IMR-90 (cell line): ENCODE measurements around the gene OR6C4. TPM values are rescaled to one million over a fixed set of nuclear protein-coding genes. Genes with fewer than 3 reads are reported as not detected.

Experiments used
- ATAC-seq: fragments of 200-7000 bp; cut with Tn5 transposase; 2 replicates; pipeline ENCODE4 v1.9.1; 2020; ENCODE audit warnings: low read depth, mild to moderate bottlenecking, moderate library complexity
- BruUV-seq: library from RNA; stranded (reverse); fragments of 400-500 nt; replicated peaks from 2 replicates; lab custom pipeline; 2021; lab: Mats Ljungman, UMichigan
- CTCF ChIA-PET: fragments of 300-600 bp; formaldehyde crosslinking; extraction: SDS; loops from one replicate; lab custom pipeline; 2021; ENCODE audit warnings: antibody characterized with exemption; lab: Yijun Ruan, JAX
- POLR2A ChIA-PET: fragments of 300-600 bp; sonication (Branson Sonifier 250); formaldehyde crosslinking; loops from one replicate; lab custom pipeline; 2022; ENCODE audit warnings: antibody characterized with exemption; ENCODE audit not compliant: unreplicated experiment; lab: Charles Lee
- DNase-seq: peaks from one replicate; pipeline ENCODE4 v3.0.0; 2013
- H2AFZ ChIP-seq: replicated peaks from 2 replicates; pipeline ENCODE3; 2013; ENCODE audit warnings: low read length, mild to moderate bottlenecking; ENCODE audit not compliant: poor library complexity
- H2AK5ac ChIP-seq: 2 replicates; pipeline ENCODE4 v1.6.1; 2013; ENCODE audit warnings: low read depth, low read length, inconsistent platforms
- H2AK9ac ChIP-seq: replicated peaks from 2 replicates; pipeline ENCODE3; 2013; ENCODE audit warnings: mild to moderate bottlenecking, low read depth, low read length, moderate library complexity; ENCODE audit not compliant: poor library complexity
- H2BK120ac ChIP-seq: 2 replicates; pipeline ENCODE4 v1.6.1; 2013; ENCODE audit warnings: low read depth, low read length, inconsistent platforms
- H2BK15ac ChIP-seq: 3 replicates; pipeline ENCODE4 v1.6.1; 2013; ENCODE audit warnings: low read depth, low read length, inconsistent platforms
- H2BK20ac ChIP-seq: 2 replicates; pipeline ENCODE4 v1.6.1; 2013; ENCODE audit warnings: low read depth, mild to moderate bottlenecking, inconsistent platforms, low read length, moderate library complexity
- H2BK5ac ChIP-seq: 2 replicates; pipeline ENCODE4 v1.6.1; 2013; ENCODE audit warnings: mild to moderate bottlenecking, low read depth, low read length, inconsistent platforms; ENCODE audit not compliant: poor library complexity, severe bottlenecking
- H3K14ac ChIP-seq: replicated peaks from 2 replicates; pipeline ENCODE4 v1.6.1; 2013; ENCODE audit warnings: low read depth, low read length, inconsistent platforms
- H3K18ac ChIP-seq: 2 replicates; pipeline ENCODE4 v1.6.1; 2013; ENCODE audit warnings: low read depth, low read length, control low read depth
- H3K23ac ChIP-seq: 2 replicates; pipeline ENCODE4 v1.6.1; 2013; ENCODE audit warnings: low read depth, low read length, inconsistent platforms
- H3K27ac ChIP-seq: 2 replicates; pipeline ENCODE4 v1.5.1; 2013; ENCODE audit warnings: mild to moderate bottlenecking, control low read depth, low read length; ENCODE audit not compliant: insufficient read depth
- H3K27me3 ChIP-seq: 2 replicates; pipeline ENCODE4 v1.6.1; 2013; ENCODE audit warnings: low read length; ENCODE audit not compliant: control insufficient read depth, insufficient read depth
- H3K36me3 ChIP-seq: 2 replicates; pipeline ENCODE4 v1.6.1; 2013; ENCODE audit warnings: low read length, mixed read lengths; ENCODE audit not compliant: control insufficient read depth, insufficient read depth
- H3K4ac ChIP-seq: 2 replicates; pipeline ENCODE4 v1.6.1; 2013; ENCODE audit warnings: low read depth, low read length, inconsistent platforms
- H3K4me1 ChIP-seq: 2 replicates; pipeline ENCODE4 v1.6.1; 2013; ENCODE audit warnings: low read length, mixed read lengths; ENCODE audit not compliant: control insufficient read depth, insufficient read depth
- H3K4me2 ChIP-seq: 2 replicates; pipeline ENCODE4 v1.6.1; 2013; ENCODE audit warnings: low read depth, mild to moderate bottlenecking, control low read depth, low read length, moderate library complexity
- H3K4me3 ChIP-seq: 2 replicates; pipeline ENCODE4 v1.5.1; 2013; ENCODE audit warnings: low read depth, mild to moderate bottlenecking, control low read depth, low read length, moderate library complexity; ENCODE audit not compliant: insufficient read depth
- H3K56ac ChIP-seq: 2 replicates; pipeline ENCODE4 v1.6.1; 2013; ENCODE audit warnings: low read length, inconsistent platforms; ENCODE audit not compliant: insufficient read depth; ENCODE audit errors: extremely low read depth
- H3K79me1 ChIP-seq, 2 experiments: 2 replicates each; pipeline ENCODE4 v1.6.1; 2013; ENCODE audit warnings: low read length in 2 of 2, inconsistent platforms in 1 of 2, low read depth in 1 of 2
- H3K9ac ChIP-seq: 2 replicates; pipeline ENCODE4 v1.6.1; 2013; ENCODE audit warnings: low read depth, low read length, control low read depth
- H3K9me1 ChIP-seq: 2 replicates; pipeline ENCODE4 v1.6.1; 2013; ENCODE audit warnings: low read length, inconsistent platforms; ENCODE audit not compliant: insufficient read depth
- H3K9me3 ChIP-seq: 2 replicates; pipeline ENCODE4 v1.6.1; 2013; ENCODE audit warnings: low read length; ENCODE audit not compliant: control insufficient read depth, insufficient read depth
- H4K20me1 ChIP-seq: 2 replicates; pipeline ENCODE4 v1.6.1; 2013; ENCODE audit warnings: low read length, inconsistent platforms; ENCODE audit not compliant: insufficient read depth
- H4K5ac ChIP-seq: 2 replicates; pipeline ENCODE4 v1.6.1; 2013; ENCODE audit warnings: mild to moderate bottlenecking, low read depth, low read length, control low read depth
- H4K8ac ChIP-seq, 2 experiments: 2 replicates each; pipeline ENCODE4 v1.6.1; 2013; ENCODE audit warnings: low read depth in 2 of 2, low read length in 2 of 2, control low read depth in 1 of 2, inconsistent platforms in 1 of 2
- H4K91ac ChIP-seq: 2 replicates; pipeline ENCODE4 v1.6.1; 2013; ENCODE audit warnings: low read depth, low read length, inconsistent platforms; ENCODE audit not compliant: insufficient read depth
- CEBPB ChIP-seq: IDR thresholded peaks from 2 replicates; pipeline ENCODE4 v1.6.1; 2012; ENCODE audit warnings: low read depth, low read length, improper control_type of control experiment
- CHD1 ChIP-seq: IDR thresholded peaks from 2 replicates; pipeline ENCODE4 v1.6.1; 2012; ENCODE audit warnings: low read depth, low read length, improper control_type of control experiment
- CTCF ChIP-seq: conservative IDR thresholded peaks from 2 replicates; pipeline ENCODE4 v1.5.1; 2012; ENCODE audit warnings: mild to moderate bottlenecking, low read depth, low read length, improper control_type of control experiment
- ELK1 ChIP-seq: fragments of 150-350 bp; IDR thresholded peaks from 2 replicates; pipeline ENCODE4 v1.6.1; 2016; ENCODE audit warnings: low read depth, mild to moderate bottlenecking, low read length, moderate library complexity, borderline replicate concordance
- MAFK ChIP-seq: IDR thresholded peaks from 2 replicates; pipeline ENCODE4 v1.6.1; 2012; ENCODE audit warnings: low read depth, low read length, improper control_type of control experiment
- MAZ ChIP-seq: IDR thresholded peaks from 2 replicates; pipeline ENCODE4 v1.6.1; 2012; ENCODE audit warnings: low read depth, mild to moderate bottlenecking, low read length, improper control_type of control experiment, moderate library complexity, borderline replicate concordance
- MXI1 ChIP-seq: IDR thresholded peaks from 2 replicates; pipeline ENCODE4 v1.6.1; 2012; ENCODE audit warnings: low read depth, mild to moderate bottlenecking, low read length, moderate library complexity, borderline replicate concordance
- NFE2L2 ChIP-seq: fragments of 150-350 bp; IDR thresholded peaks from 2 replicates; pipeline ENCODE4 v1.6.1; 2016; ENCODE audit warnings: low read depth, mild to moderate bottlenecking, low read length
- POLR2A ChIP-seq: IDR thresholded peaks from 2 replicates; pipeline ENCODE4 v1.6.1; 2012; ENCODE audit warnings: mild to moderate bottlenecking, low read depth, low read length
- RAD21 ChIP-seq: IDR thresholded peaks from 2 replicates; pipeline ENCODE4 v1.6.1; 2012; ENCODE audit warnings: low read length, improper control_type of control experiment
- RCOR1 ChIP-seq: IDR thresholded peaks from 2 replicates; pipeline ENCODE4 v1.6.1; 2012; ENCODE audit warnings: mild to moderate bottlenecking, low read length, improper control_type of control experiment; ENCODE audit not compliant: insufficient replicate concordance
- SMC3 ChIP-seq: fragments of 150-350 bp; IDR thresholded peaks from 2 replicates; pipeline ENCODE4 v1.6.1; 2016; ENCODE audit warnings: low read depth, mild to moderate bottlenecking, antibody characterized with exemption, low read length, moderate library complexity
- USF2 ChIP-seq: fragments of 150-350 bp; IDR thresholded peaks from 2 replicates; pipeline ENCODE4 v1.6.1; 2017; ENCODE audit warnings: mild to moderate bottlenecking, antibody characterized with exemption, low read length, low read depth
- WGBS, 2 experiments: methylation state at CpG; one replicate each; pipeline versions ENCODE4 v1.1.5 to v1.1.7; 2013; ENCODE audit warnings: missing lambda C conversion rate in 2 of 2; ENCODE audit not compliant: insufficient read length in 1 of 2; ENCODE audit errors: extremely low coverage in 2 of 2; 5-methylcytosine and 5-hydroxymethylcytosine counted together
- dilution Hi-C: fragments of 300-500 bp; cut with HindIII; formaldehyde crosslinking; loops from one replicate; pipeline ENCODE4 v1.14.3; 2018; ENCODE audit warnings: low sequenced_read_pairs; ENCODE audit not compliant: unreplicated experiment
- in situ Hi-C: fragments of 300-500 bp; cut with MboI; formaldehyde crosslinking; loops from 3 replicates; pipeline ENCODE4 v1.14.3; 2019; ENCODE audit warnings: low sequenced_read_pairs, inconsistent platforms, mixed read lengths
- intact Hi-C: fragments of 100-400 bp; cut with micrococcal nuclease; formaldehyde crosslinking; loops from 2 replicates; pipeline ENCODE4 v1.10.0; 2022
- polyA plus RNA-seq, 3 experiments: library from polyadenylated mRNA; depleted of rRNA; stranded (reverse); fragments of >200 nt; gene quantifications; 2 replicates each; pipeline ENCODE4 v1.2.3, GENCODE V29; 2012; ENCODE audit warnings: low replicate concordance in 1 of 3
- total RNA-seq: library from RNA; depleted of rRNA; stranded (reverse); fragments of >200 nt; gene quantifications from 2 replicates; pipeline ENCODE4 v1.2.3, GENCODE V29; 2012

OR6C4 gene
- total and polyA plus RNA-seq, 2 of the 4 experiments (the other 2 are of a cell fraction): not detected

- Histone ChIP-seq H3K4ac (no peak overlapping the region), H3K9me1 (no peaks in the 10 kb centered on the region), H4K8ac (no peak overlapping the region), H3K23ac (no peak overlapping the region), H2AFZ (no peak overlapping the region), H4K5ac (no peak overlapping the region), H2BK20ac (no peak overlapping the region), H3K36me3 (no peaks in the 10 kb centered on the region), H4K91ac (no peak overlapping the region), H2AK5ac (no peak overlapping the region), H3K56ac (no peak overlapping the region), H3K4me2 (no peak overlapping the region), H2BK5ac (no peak overlapping the region), H3K9ac (no peak overlapping the region), H4K20me1 (no peaks in the 10 kb centered on the region), H3K79me1 (no peaks in the 10 kb centered on the region), H3K4me3 (no peak overlapping the region), H2AK9ac (no peak overlapping the region), H2BK120ac (no peak overlapping the region), H2BK15ac (no peak overlapping the region), H3K18ac (no peak overlapping the region), H3K27ac (no peak overlapping the region), H3K27me3 (no peaks in the 10 kb centered on the region), H3K14ac (no peak overlapping the region), H3K9me3 (no peaks in the 10 kb centered on the region), H3K4me1 (no peaks in the 10 kb centered on the region)
- no peak for ATAC-seq
- dilution Hi-C loops: no loop called here
- CTCF ChIA-PET: no interaction called here
- WGBS, 2 experiments: no CpG with 5 or more reads among the region's 2 CpGs
- intact Hi-C loops: no loop called here
- POLR2A ChIA-PET: no interaction called here
- in situ Hi-C loops: no loop called here
- BruUV-seq: no TSS peak
- no peak for DNase-seq
- no peak for TF ChIP-seq MXI1
- no peak for TF ChIP-seq MAZ
- no peak for TF ChIP-seq POLR2A
- no peak for TF ChIP-seq SMC3
- TF ChIP-seq NFE2L2: no peak
- TF ChIP-seq ELK1: no peak
- no peak for TF ChIP-seq CEBPB
- TF ChIP-seq CTCF: no peak
- no peak for TF ChIP-seq CHD1
- no peak for TF ChIP-seq RCOR1
- TF ChIP-seq MAFK: no peak
- TF ChIP-seq RAD21: no peak
- no peak for TF ChIP-seq USF2
These were observed 47.8 kb upstream of the OR6C4 start for GRCh38 chr12:55501601-55502000.
